GM23338 (cell line): Measurements from ENCODE around the gene AACS. TPM values are rescaled to one million over a fixed set of nuclear protein-coding genes. Genes with fewer than 3 reads are reported as not detected.

Experiments
- ATAC-seq: fragments of 200-7000 bp; cut with Tn5 transposase; 3 replicates; pipeline ENCODE4 v1.9.1; 2020
- DNase-seq: peaks from one replicate; pipeline ENCODE4 v3.0.0-alpha.2; 2015; ENCODE audit warnings: low spot score
- H2AFZ ChIP-seq: fragments of 200-600 bp; sonication (generic); 2 replicates; pipeline ENCODE4 v1.8.0; 2016; ENCODE audit warnings: antibody characterized with exemption, mild to moderate bottlenecking, moderate library complexity
- H3F3A ChIP-seq: fragments of 200-600 bp; sonication (generic); replicated peaks from 2 replicates; pipeline ENCODE4 v1.8.0; 2017; ENCODE audit warnings: antibody characterized with exemption, mixed run types, low read depth
- H3K27ac ChIP-seq: fragments of 200-600 bp; sonication (generic); 2 replicates; pipeline ENCODE4 v1.6.1; 2016; ENCODE audit warnings: low read depth
- H3K27me3 ChIP-seq: fragments of 200-600 bp; sonication (generic); 2 replicates; pipeline ENCODE4 v1.8.0; 2016; ENCODE audit warnings: mild to moderate bottlenecking, mixed run types, moderate library complexity; ENCODE audit not compliant: insufficient read depth
- H3K36me3 ChIP-seq: fragments of 200-600 bp; sonication (generic); 2 replicates; pipeline ENCODE4 v1.8.0; 2016; ENCODE audit warnings: mild to moderate bottlenecking; ENCODE audit not compliant: insufficient read depth
- H3K4me1 ChIP-seq: fragments of 200-600 bp; sonication (generic); 2 replicates; pipeline ENCODE4 v1.8.0; 2016; ENCODE audit warnings: mild to moderate bottlenecking, moderate library complexity; ENCODE audit not compliant: insufficient read depth
- H3K4me2 ChIP-seq: fragments of 200-600 bp; sonication (generic); 2 replicates; pipeline ENCODE4 v1.7.1; 2017; ENCODE audit warnings: mixed run types
- H3K4me3 ChIP-seq: fragments of 200-600 bp; sonication (generic); 2 replicates; pipeline ENCODE4 v1.6.1; 2016; ENCODE audit warnings: mixed run types
- H3K79me2 ChIP-seq: fragments of 200-600 bp; sonication (generic); replicated peaks from 2 replicates; pipeline ENCODE4 v1.8.0; 2017; ENCODE audit warnings: mild to moderate bottlenecking; ENCODE audit not compliant: insufficient read depth
- H3K9me2 ChIP-seq: fragments of 200-600 bp; sonication (generic); 2 replicates; pipeline ENCODE4 v1.8.0; 2017; ENCODE audit not compliant: insufficient read depth
- H4K20me1 ChIP-seq: fragments of 200-600 bp; sonication (generic); replicated peaks from 2 replicates; pipeline ENCODE4 v1.8.0; 2017; ENCODE audit warnings: mild to moderate bottlenecking; ENCODE audit not compliant: insufficient read depth
- H3K27ac Mint-ChIP-seq: 2 replicates; pipeline ENCODE4 v1.8.0; 2020; ENCODE audit warnings: inconsistent platforms, mild to moderate bottlenecking, moderate library complexity, mixed read lengths
- H3K27me3 Mint-ChIP-seq: 3 replicates; pipeline ENCODE4 v1.8.0; 2022; ENCODE audit warnings: low read depth, mild to moderate bottlenecking, moderate library complexity, mixed read lengths, inconsistent platforms; ENCODE audit not compliant: insufficient read depth, poor library complexity
- H3K36me3 Mint-ChIP-seq: 3 replicates; pipeline ENCODE4 v1.8.0; 2021; ENCODE audit warnings: low read depth, mild to moderate bottlenecking, inconsistent platforms, moderate library complexity, mixed read lengths
- H3K4me1 Mint-ChIP-seq: 3 replicates; pipeline ENCODE4 v1.8.0; 2020; ENCODE audit warnings: mild to moderate bottlenecking, inconsistent platforms, mixed read lengths
- H3K4me3 Mint-ChIP-seq: 3 replicates; pipeline ENCODE4 v1.8.0; 2021; ENCODE audit warnings: moderate library complexity, mild to moderate bottlenecking, inconsistent platforms, mixed read lengths
- H3K9me3 Mint-ChIP-seq: 3 replicates; pipeline ENCODE4 v1.8.0; 2020; ENCODE audit warnings: moderate library complexity, mild to moderate bottlenecking, inconsistent platforms, mixed read lengths
- EZH2phosphoT487 ChIP-seq: fragments of 200-600 bp; sonication (generic); IDR thresholded peaks from one replicate; pipeline ENCODE4 v1.8.1; 2018; ENCODE audit warnings: antibody characterized with exemption; ENCODE audit not compliant: unreplicated experiment
- NANOG ChIP-seq: IDR thresholded peaks from 2 replicates; pipeline ENCODE4 v1.6.1; 2016; ENCODE audit warnings: antibody characterized with exemption, borderline replicate concordance
- ZNF114 ChIP-seq: fragments of 250-450 bp; sonication (Bioruptor Pico); IDR thresholded peaks from 2 replicates; pipeline ENCODE4 v1.5.0; 2020; ENCODE audit warnings: mild to moderate bottlenecking, moderate library complexity
- polyA plus RNA-seq: library from polyadenylated mRNA; unstranded; fragments of >200 nt; fragmentation: Nextera tagmentation; extraction: Ambion mirVana; gene quantifications from 2 replicates; pipeline ENCODE4 v1.2.1, GENCODE V29; 2016
- total RNA-seq: library from RNA; depleted of rRNA; stranded (reverse); fragments of >200 nt; shearing (Covaris generic); gene quantifications from 2 replicates; pipeline ENCODE4 v1.2.3, GENCODE V29; 2014
- TF ChIP-seq, protein P1 (sequence below): fragments of 250-450 bp; sonication (Bioruptor Pico); IDR thresholded peaks from 2 replicates; pipeline ENCODE4 v1.5.0; 2020; ENCODE audit warnings: mild to moderate bottlenecking, moderate library complexity

Gene AACS
- total and polyA plus RNA-seq, 2 experiments from 2014 or later, result 31.1 to 64.4 TPM

DNA sequence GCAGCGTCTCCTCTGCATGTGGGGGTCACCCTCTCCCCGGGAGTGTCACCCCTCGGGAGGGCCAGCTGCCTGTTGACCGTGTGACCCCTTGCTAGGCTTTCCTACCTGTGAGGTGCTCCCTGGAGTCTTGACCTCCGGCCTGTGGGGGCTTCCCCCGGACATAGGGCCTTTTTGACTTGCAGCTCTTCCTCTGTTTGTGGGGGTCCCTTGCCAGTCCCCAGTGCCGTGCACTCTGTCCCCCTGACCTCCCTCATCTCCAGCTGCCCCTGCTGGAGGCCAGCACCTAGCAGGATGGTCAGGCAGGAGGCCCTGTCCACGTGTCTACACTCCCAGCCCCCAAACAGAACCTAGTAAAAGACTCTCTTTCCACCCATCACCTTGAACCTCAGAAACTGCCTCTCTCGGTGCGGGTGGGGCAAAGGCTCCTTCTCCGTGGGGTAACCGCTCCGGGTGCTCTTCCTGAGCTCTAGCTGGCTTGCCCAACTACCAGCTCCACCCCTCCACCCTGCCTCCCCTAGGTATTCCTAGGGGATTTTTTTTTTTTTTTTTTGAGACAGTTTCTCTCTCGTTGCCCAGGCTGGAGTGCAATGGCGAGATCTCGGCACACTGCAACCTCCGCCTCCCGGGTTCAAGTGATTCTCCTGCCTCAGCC, 810 bp downstream of the AACS start:
- DNase-seq (no peak), ATAC-seq (no peak; the same call in 2 of the 3 replicates)
- no peak overlapping the region for H3K27ac ChIP-seq
- TF ChIP-seq ZNF114 (CRISPR knock-in tag) (no peak), EZH2phosphoT487 (no peak)
- Mint-ChIP-seq H3K9me3 (peaks cover 21% of the 10 kb centered on the region), H3K27me3 (peaks cover 6% of the 10 kb centered on the region), H3K27ac (no peak overlapping the region; the same call in 1 of the 2 replicates), H3K4me1 (peaks cover 43% of the 10 kb centered on the region), H3K4me3 (peak overlapping the region; percentile 85), H3K36me3 (peaks cover 18% of the 10 kb centered on the region)
- H2AFZ ChIP-seq, result peak overlapping the region; percentile 56; the same call in 1 of the 2 replicates
- H3K27me3 ChIP-seq, result no peaks in the 10 kb centered on the region
- H3K4me3 ChIP-seq, result peak overlapping the region; percentile 91
- H3K4me2 ChIP-seq, result peak overlapping the region; percentile 90
- peaks cover 10% of the 10 kb centered on the region for H3F3A ChIP-seq
- peaks cover 55% of the 10 kb centered on the region for H3K79me2 ChIP-seq
- H3K9me2 ChIP-seq, result no peaks in the 10 kb centered on the region
- peaks cover 31% of the 10 kb centered on the region for H4K20me1 ChIP-seq
- peaks cover 6% of the 10 kb centered on the region for H3K36me3 ChIP-seq
- H3K4me1 ChIP-seq, result peaks cover 40% of the 10 kb centered on the region

DNA sequence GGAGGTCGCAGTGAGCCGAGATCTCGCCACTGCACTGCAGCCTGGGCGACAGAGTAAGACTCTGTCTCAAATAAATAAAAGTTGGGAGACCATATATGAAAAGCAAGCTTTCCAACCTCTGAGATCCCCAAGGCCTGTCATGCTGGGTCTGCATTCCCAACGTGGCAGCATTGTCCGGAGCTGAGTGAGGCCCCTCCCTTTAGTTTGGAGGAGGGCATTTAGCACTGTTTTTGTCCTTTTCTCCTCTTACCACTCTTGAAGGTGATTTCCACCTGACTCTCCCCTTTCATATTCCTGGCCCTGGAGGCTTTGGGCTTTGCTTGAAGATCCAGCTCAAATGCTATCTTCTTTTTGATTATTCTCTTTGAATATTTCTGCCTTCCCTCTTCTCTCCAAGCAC, 3.2 kb downstream of the AACS start:
- ATAC-seq, result no peak
- Histone ChIP-seq H3K27me3 (no peaks in the 10 kb centered on the region), H2AFZ (no peak overlapping the region), H3F3A (peaks cover 7% of the 10 kb centered on the region), H3K9me2 (no peaks in the 10 kb centered on the region), H3K36me3 (no peaks in the 10 kb centered on the region), H3K79me2 (peaks cover 76% of the 10 kb centered on the region), H3K4me2 (no peak overlapping the region), H4K20me1 (peaks cover 39% of the 10 kb centered on the region), H3K4me1 (peaks cover 27% of the 10 kb centered on the region), H3K4me3 (no peak overlapping the region), H3K27ac (0 out of 2 replicates have a peak overlapping the region, but pooled peaks have one; percentile 5)
- H3K9me3 Mint-ChIP-seq, result no peaks in the 10 kb centered on the region; the same call in 1 of the 3 replicates
- DNase-seq, result no peak
- peaks cover 6% of the 10 kb centered on the region for H3K27me3 Mint-ChIP-seq
- TF ChIP-seq EZH2phosphoT487 (no peak), NANOG (no peak)
- TF ChIP-seq, protein P1, sequence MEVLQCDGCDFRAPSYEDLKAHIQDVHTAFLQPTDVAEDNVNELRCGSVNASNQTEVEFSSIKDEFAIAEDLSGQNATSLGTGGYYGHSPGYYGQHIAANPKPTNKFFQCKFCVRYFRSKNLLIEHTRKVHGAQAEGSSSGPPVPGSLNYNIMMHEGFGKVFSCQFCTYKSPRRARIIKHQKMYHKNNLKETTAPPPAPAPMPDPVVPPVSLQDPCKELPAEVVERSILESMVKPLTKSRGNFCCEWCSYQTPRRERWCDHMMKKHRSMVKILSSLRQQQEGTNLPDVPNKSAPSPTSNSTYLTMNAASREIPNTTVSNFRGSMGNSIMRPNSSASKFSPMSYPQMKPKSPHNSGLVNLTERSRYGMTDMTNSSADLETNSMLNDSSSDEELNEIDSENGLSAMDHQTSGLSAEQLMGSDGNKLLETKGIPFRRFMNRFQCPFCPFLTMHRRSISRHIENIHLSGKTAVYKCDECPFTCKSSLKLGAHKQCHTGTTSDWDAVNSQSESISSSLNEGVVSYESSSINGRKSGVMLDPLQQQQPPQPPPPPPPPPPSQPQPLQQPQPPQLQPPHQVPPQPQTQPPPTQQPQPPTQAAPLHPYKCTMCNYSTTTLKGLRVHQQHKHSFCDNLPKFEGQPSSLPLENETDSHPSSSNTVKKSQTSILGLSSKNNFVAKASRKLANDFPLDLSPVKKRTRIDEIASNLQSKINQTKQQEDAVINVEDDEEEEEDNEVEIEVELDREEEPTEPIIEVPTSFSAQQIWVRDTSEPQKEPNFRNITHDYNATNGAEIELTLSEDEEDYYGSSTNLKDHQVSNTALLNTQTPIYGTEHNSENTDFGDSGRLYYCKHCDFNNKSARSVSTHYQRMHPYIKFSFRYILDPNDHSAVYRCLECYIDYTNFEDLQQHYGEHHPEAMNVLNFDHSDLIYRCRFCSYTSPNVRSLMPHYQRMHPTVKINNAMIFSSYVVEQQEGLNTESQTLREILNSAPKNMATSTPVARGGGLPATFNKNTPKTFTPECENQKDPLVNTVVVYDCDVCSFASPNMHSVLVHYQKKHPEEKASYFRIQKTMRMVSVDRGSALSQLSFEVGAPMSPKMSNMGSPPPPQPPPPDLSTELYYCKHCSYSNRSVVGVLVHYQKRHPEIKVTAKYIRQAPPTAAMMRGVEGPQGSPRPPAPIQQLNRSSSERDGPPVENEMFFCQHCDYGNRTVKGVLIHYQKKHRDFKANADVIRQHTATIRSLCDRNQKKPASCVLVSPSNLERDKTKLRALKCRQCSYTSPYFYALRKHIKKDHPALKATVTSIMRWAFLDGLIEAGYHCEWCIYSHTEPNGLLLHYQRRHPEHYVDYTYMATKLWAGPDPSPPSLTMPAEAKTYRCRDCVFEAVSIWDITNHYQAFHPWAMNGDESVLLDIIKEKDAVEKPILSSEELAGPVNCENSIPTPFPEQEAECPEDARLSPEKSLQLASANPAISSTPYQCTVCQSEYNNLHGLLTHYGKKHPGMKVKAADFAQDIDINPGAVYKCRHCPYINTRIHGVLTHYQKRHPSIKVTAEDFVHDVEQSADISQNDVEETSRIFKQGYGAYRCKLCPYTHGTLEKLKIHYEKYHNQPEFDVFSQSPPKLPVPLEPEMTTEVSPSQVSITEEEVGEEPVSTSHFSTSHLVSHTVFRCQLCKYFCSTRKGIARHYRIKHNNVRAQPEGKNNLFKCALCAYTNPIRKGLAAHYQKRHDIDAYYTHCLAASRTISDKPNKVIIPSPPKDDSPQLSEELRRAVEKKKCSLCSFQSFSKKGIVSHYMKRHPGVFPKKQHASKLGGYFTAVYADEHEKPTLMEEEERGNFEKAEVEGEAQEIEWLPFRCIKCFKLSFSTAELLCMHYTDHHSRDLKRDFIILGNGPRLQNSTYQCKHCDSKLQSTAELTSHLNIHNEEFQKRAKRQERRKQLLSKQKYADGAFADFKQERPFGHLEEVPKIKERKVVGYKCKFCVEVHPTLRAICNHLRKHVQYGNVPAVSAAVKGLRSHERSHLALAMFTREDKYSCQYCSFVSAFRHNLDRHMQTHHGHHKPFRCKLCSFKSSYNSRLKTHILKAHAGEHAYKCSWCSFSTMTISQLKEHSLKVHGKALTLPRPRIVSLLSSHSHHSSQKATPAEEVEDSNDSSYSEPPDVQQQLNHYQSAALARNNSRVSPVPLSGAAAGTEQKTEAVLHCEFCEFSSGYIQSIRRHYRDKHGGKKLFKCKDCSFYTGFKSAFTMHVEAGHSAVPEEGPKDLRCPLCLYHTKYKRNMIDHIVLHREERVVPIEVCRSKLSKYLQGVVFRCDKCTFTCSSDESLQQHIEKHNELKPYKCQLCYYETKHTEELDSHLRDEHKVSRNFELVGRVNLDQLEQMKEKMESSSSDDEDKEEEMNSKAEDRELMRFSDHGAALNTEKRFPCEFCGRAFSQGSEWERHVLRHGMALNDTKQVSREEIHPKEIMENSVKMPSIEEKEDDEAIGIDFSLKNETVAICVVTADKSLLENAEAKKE (CRISPR knock-in tag), result no peak
- H3K27ac Mint-ChIP-seq, result no peak overlapping the region
- H3K36me3 Mint-ChIP-seq, result peaks cover 5% of the 10 kb centered on the region
- H3K4me3 Mint-ChIP-seq, result no peak overlapping the region; the same call in 2 of the 3 replicates
- peaks cover 34% of the 10 kb centered on the region for H3K4me1 Mint-ChIP-seq
